Naive thymus-derived CD4-positive, alpha-beta T cell (primary cell): ENCODE data around the gene SLC6A3. TPM values are rescaled to one million over a fixed set of nuclear protein-coding genes. Genes with fewer than 3 reads are reported as not detected.
"Not testable (repeated sequence)": the region's sequence is repeated elsewhere in the genome, so short reads cannot be mapped to it uniquely, and the experiment has no call there.

Experiments
- ATAC-seq: fragments of 150-1000 bp; cut with Tn5 transposase; 2 replicates; pipeline ENCODE4 v1.10.0; 2021; ENCODE audit warnings: mild to moderate bottlenecking, moderate library complexity
- CTCF ChIA-PET: fragments of 350-600 bp; sonication (Branson Sonifier 250); formaldehyde crosslinking; loops from one replicate; lab custom pipeline; 2021; ENCODE audit warnings: antibody characterized with exemption; lab: Charles Lee
- POLR2A ChIA-PET: fragments of 350-600 bp; sonication (Branson Sonifier 250); formaldehyde crosslinking; loops from one replicate; lab custom pipeline; 2021; ENCODE audit warnings: antibody characterized with exemption, inconsistent platforms; lab: Charles Lee
- DNase-seq, 9 donors: peaks; one replicate each; pipeline versions ENCODE4 v3.0.0 to v3.0.0-alpha.2; 2020 to 2022; ENCODE audit warnings: mixed read lengths in 1 of 9
- H3K27ac ChIP-seq: one replicate; pipeline ENCODE4 v1.7.0; 2013; ENCODE audit warnings: mild to moderate bottlenecking, low read depth, low read length, moderate library complexity
- H3K27me3 ChIP-seq, 2 donors: one replicate each; pipeline ENCODE4 v1.7.0; 2013; ENCODE audit warnings: low read length in 2 of 2, mild to moderate bottlenecking in 2 of 2, moderate library complexity in 2 of 2; ENCODE audit not compliant: control insufficient read depth in 2 of 2, insufficient read depth in 2 of 2
- H3K36me3 ChIP-seq, 3 experiments: 1 replicate in 2 of 3; 2 replicates in 1 of 3; pipeline ENCODE4 v1.7.0; 2013; ENCODE audit warnings: low read length in 3 of 3, mild to moderate bottlenecking in 3 of 3, moderate library complexity in 1 of 3; ENCODE audit not compliant: insufficient read depth in 3 of 3, control insufficient read depth in 2 of 3
- H3K4me1 ChIP-seq, 2 donors: one replicate each; pipeline ENCODE4 v1.7.0; 2013; ENCODE audit warnings: low read length in 2 of 2, mild to moderate bottlenecking in 2 of 2, moderate library complexity in 1 of 2; ENCODE audit not compliant: control insufficient read depth in 2 of 2, insufficient read depth in 2 of 2
- H3K4me3 ChIP-seq: 2 replicates; pipeline ENCODE4 v1.7.0; 2013; ENCODE audit warnings: mild to moderate bottlenecking, low read length
- H3K9me3 ChIP-seq, 3 experiments: 1 replicate in 2 of 3; 2 replicates in 1 of 3; pipeline ENCODE4 v1.7.0; 2013; ENCODE audit warnings: low read length in 3 of 3; ENCODE audit not compliant: control insufficient read depth in 2 of 3
- H3K27ac Mint-ChIP-seq, 9 donors: one replicate each; pipeline ENCODE4 v1.8.0; 2020 to 2022; ENCODE audit warnings: mixed read lengths in 9 of 9, mild to moderate bottlenecking in 8 of 9, moderate library complexity in 5 of 9, inconsistent platforms in 2 of 9
- H3K27me3 Mint-ChIP-seq, 5 donors: one replicate each; pipeline ENCODE4 v1.8.0; 2021 to 2022; ENCODE audit warnings: mixed read lengths in 5 of 5, mild to moderate bottlenecking in 1 of 5
- H3K36me3 Mint-ChIP-seq, 5 donors: one replicate each; pipeline ENCODE4 v1.8.0; 2020 to 2022; ENCODE audit warnings: mixed read lengths in 5 of 5, mild to moderate bottlenecking in 3 of 5, inconsistent platforms in 1 of 5
- H3K4me1 Mint-ChIP-seq, 7 donors: one replicate each; pipeline ENCODE4 v1.8.0; 2020 to 2022; ENCODE audit warnings: mixed read lengths in 7 of 7, mild to moderate bottlenecking in 3 of 7, inconsistent platforms in 1 of 7
- H3K4me3 Mint-ChIP-seq, 10 donors: one replicate each; pipeline ENCODE4 v1.8.0; 2020 to 2022; ENCODE audit warnings: mild to moderate bottlenecking in 10 of 10, mixed read lengths in 10 of 10, moderate library complexity in 6 of 10, inconsistent platforms in 2 of 10
- H3K9me3 Mint-ChIP-seq, 11 donors: one replicate each; pipeline ENCODE4 v1.8.0; 2020 to 2022; ENCODE audit warnings: mixed read lengths in 11 of 11, mild to moderate bottlenecking in 4 of 11, inconsistent platforms in 1 of 11, moderate library complexity in 1 of 11
- intact Hi-C, 2 donors: fragments of 100-400 bp; cut with micrococcal nuclease; formaldehyde crosslinking; loops; one replicate each; pipeline ENCODE4 v1.15.1; 2023
- polyA plus RNA-seq, 2 donors: library from polyadenylated mRNA; unstranded; fragments of 300-500 nt; fragmentation: Illumina TruSeq; gene quantifications; one replicate each; pipeline ENCODE4 v1.2.3, GENCODE V29; 2021
- total RNA-seq, 6 experiments: library from RNA in 5 of 6; stranded (reverse) in 5 of 6; gene quantifications; 1 replicate in 5 of 6; 2 replicates in 1 of 6; pipeline ENCODE4 v1.2.3 and lab custom pipeline; 2021 to 2026

The SLC6A3 gene
- total and polyA plus RNA-seq, 7 experiments from 2014 or later, result 0.07 TPM; not detected in 6

GRCh38 chr5:1476181-1476966 is 31.1 kb upstream of the SLC6A3 start:
- Histone ChIP-seq H3K4me1 (no peaks in the 10 kb centered on the region), H3K36me3 (peaks cover 0 to 46% (median 13%) of the 10 kb centered on the region in 3 experiments), H3K27ac (no peak overlapping the region), H3K27me3 (no peaks in the 10 kb centered on the region), H3K9me3 (no peaks in the 10 kb centered on the region), H3K4me3 (no peak overlapping the region)
- Mint-ChIP-seq H3K36me3 (peaks cover 0 to 31% (median 4%) of the 10 kb centered on the region in 5 donors), H3K27ac (no peak overlapping the region), H3K9me3 (no peaks in the 10 kb centered on the region), H3K4me1 (peaks cover 0 to 17% (median 5%) of the 10 kb centered on the region in 7 donors), H3K27me3 (no peaks in the 10 kb centered on the region), H3K4me3 (no peak overlapping the region)
- ChIA-PET CTCF (interaction anchor here (1.1 kb wide), 1 partner anchor 34 kb away, joined by 5 read pairs; no protein-coding TSS in a partner anchor), POLR2A (no interaction called here)
- DNase-seq (no peak), ATAC-seq (no peak)
- intact Hi-C loops, result loop anchor here in 1 of 2 donors (5.0 kb wide), 1 partner anchor 89 kb away; no protein-coding TSS in a partner anchor

GRCh38 chr5:1475544-1475900 is 30.3 kb upstream of the SLC6A3 start:
- CTCF ChIA-PET, ATAC-seq, H3K4me3 ChIP-seq, DNase-seq, H3K4me1 ChIP-seq, H3K9me3 Mint-ChIP-seq, H3K27me3 ChIP-seq, H3K4me3 Mint-ChIP-seq, H3K27ac Mint-ChIP-seq, POLR2A ChIA-PET, H3K27me3 Mint-ChIP-seq, H3K9me3 ChIP-seq, H3K27ac ChIP-seq: not testable (repeated sequence)
- peaks cover 0 to 52% (median 13%) of the 10 kb centered on the region in 3 experiments for H3K36me3 ChIP-seq
- intact Hi-C loops, result loop anchor here in 1 of 2 donors (5.0 kb wide), 1 partner anchor 88 kb away; no protein-coding TSS in a partner anchor
- peaks cover 0 to 31% (median 4%) of the 10 kb centered on the region in 5 donors for H3K36me3 Mint-ChIP-seq
- H3K4me1 Mint-ChIP-seq, result peaks cover 0 to 14% (median 4%) of the 10 kb centered on the region in 7 donors

- intact Hi-C loops, result loop anchor here in 1 of 2 donors (5.0 kb wide), 1 partner anchor 88 kb away; no protein-coding TSS in a partner anchor
- CTCF ChIA-PET, result no interaction called here
- ATAC-seq (peak; percentile 16), DNase-seq (no peak)
- H3K4me3 Mint-ChIP-seq, result no peak overlapping the region
- POLR2A ChIA-PET, result no interaction called here
- H3K27me3 ChIP-seq, result no peaks in the 10 kb centered on the region
- H3K9me3 ChIP-seq, result no peaks in the 10 kb centered on the region
- H3K27ac ChIP-seq, result no peak overlapping the region
- peak overlapping the region in 1 of 9 donors; percentile 48 for H3K27ac Mint-ChIP-seq
- no peaks in the 10 kb centered on the region for H3K4me1 ChIP-seq
- H3K4me3 ChIP-seq, result no peak overlapping the region
- H3K36me3 Mint-ChIP-seq, result peaks cover 0 to 31% (median 4%) of the 10 kb centered on the region in 5 donors
- no peaks in the 10 kb centered on the region for H3K27me3 Mint-ChIP-seq
- peaks cover 0 to 10% (median 0%) of the 10 kb centered on the region in 7 donors for H3K4me1 Mint-ChIP-seq
- peaks cover 0 to 55% (median 13%) of the 10 kb centered on the region in 3 experiments for H3K36me3 ChIP-seq
- no peaks in the 10 kb centered on the region for H3K9me3 Mint-ChIP-seq
These were observed 29.8 kb upstream of the SLC6A3 start for GRCh38 chr5:1474866-1475543.

- no peaks in the 10 kb centered on the region for H3K9me3 ChIP-seq
- ChIA-PET POLR2A (no interaction called here), CTCF (no interaction called here)
- no peak overlapping the region for H3K4me3 Mint-ChIP-seq
- H3K27ac Mint-ChIP-seq, result no peak overlapping the region
- no peak overlapping the region for H3K4me3 ChIP-seq
- no peaks in the 10 kb centered on the region for H3K4me1 ChIP-seq
- no peaks in the 10 kb centered on the region for H3K27me3 Mint-ChIP-seq
- DNase-seq (no peak), ATAC-seq (no peak)
- H3K36me3 ChIP-seq, result peaks cover 0 to 55% (median 10%) of the 10 kb centered on the region in 3 experiments
- H3K9me3 Mint-ChIP-seq, result no peaks in the 10 kb centered on the region
- peaks cover 0 to 7% (median 0%) of the 10 kb centered on the region in 7 donors for H3K4me1 Mint-ChIP-seq
- no peaks in the 10 kb centered on the region for H3K27me3 ChIP-seq
- intact Hi-C loops, result no loop called here
- peaks cover 0 to 31% (median 4%) of the 10 kb centered on the region in 5 donors for H3K36me3 Mint-ChIP-seq
- no peak overlapping the region for H3K27ac ChIP-seq
These were observed 29.1 kb upstream of the SLC6A3 start for GRCh38 chr5:1474183-1474839.

GRCh38 chr5:1473746-1474145 is 28.5 kb upstream of the SLC6A3 start:
- peaks cover 0 to 50% (median 5%) of the 10 kb centered on the region in 3 experiments for H3K36me3 ChIP-seq
- Mint-ChIP-seq H3K27me3 (no peaks in the 10 kb centered on the region), H3K4me1 (peaks cover 0 to 7% (median 0%) of the 10 kb centered on the region in 7 donors), H3K9me3 (no peaks in the 10 kb centered on the region), H3K4me3 (no peak overlapping the region), H3K27ac (no peak overlapping the region), H3K36me3 (peaks cover 0 to 31% (median 4%) of the 10 kb centered on the region in 5 donors)
- H3K27ac ChIP-seq, result no peak overlapping the region
- H3K4me3 ChIP-seq, result no peak overlapping the region
- intact Hi-C loops, result no loop called here
- H3K9me3 ChIP-seq, result no peaks in the 10 kb centered on the region
- no peaks in the 10 kb centered on the region for H3K27me3 ChIP-seq
- ATAC-seq, result no peak
- DNase-seq, result no peak
- ChIA-PET CTCF (no interaction called here), POLR2A (no interaction called here)
- no peaks in the 10 kb centered on the region for H3K4me1 ChIP-seq

- no peak for DNase-seq
- no peak overlapping the region for H3K4me3 ChIP-seq
- Mint-ChIP-seq H3K4me1 (peaks cover 0 to 8% (median 0%) of the 10 kb centered on the region in 7 donors), H3K4me3 (no peak overlapping the region), H3K36me3 (peaks cover 0 to 30% (median 6%) of the 10 kb centered on the region in 5 donors), H3K27me3 (no peaks in the 10 kb centered on the region), H3K27ac (no peak overlapping the region), H3K9me3 (no peaks in the 10 kb centered on the region)
- intact Hi-C loops, result no loop called here
- CTCF ChIA-PET, result no interaction called here
- H3K9me3 ChIP-seq, result no peaks in the 10 kb centered on the region
- H3K4me1 ChIP-seq, result no peaks in the 10 kb centered on the region
- POLR2A ChIA-PET, result no interaction called here
- H3K36me3 ChIP-seq, result peaks cover 0 to 48% (median 0%) of the 10 kb centered on the region in 3 experiments
- H3K27ac ChIP-seq, result no peak overlapping the region
- H3K27me3 ChIP-seq, result no peaks in the 10 kb centered on the region
- ATAC-seq, result no peak
These were observed 27.9 kb upstream of the SLC6A3 start for GRCh38 chr5:1472964-1473628.
